ENCODE data around the gene TXNDC5. TPM values are rescaled to one million over a fixed set of nuclear protein-coding genes. Genes with fewer than 3 reads are reported as not detected.

Gene TXNDC5
- total RNA-seq, 1 donor from 2014 or later, result 42.0 TPM

DNA sequence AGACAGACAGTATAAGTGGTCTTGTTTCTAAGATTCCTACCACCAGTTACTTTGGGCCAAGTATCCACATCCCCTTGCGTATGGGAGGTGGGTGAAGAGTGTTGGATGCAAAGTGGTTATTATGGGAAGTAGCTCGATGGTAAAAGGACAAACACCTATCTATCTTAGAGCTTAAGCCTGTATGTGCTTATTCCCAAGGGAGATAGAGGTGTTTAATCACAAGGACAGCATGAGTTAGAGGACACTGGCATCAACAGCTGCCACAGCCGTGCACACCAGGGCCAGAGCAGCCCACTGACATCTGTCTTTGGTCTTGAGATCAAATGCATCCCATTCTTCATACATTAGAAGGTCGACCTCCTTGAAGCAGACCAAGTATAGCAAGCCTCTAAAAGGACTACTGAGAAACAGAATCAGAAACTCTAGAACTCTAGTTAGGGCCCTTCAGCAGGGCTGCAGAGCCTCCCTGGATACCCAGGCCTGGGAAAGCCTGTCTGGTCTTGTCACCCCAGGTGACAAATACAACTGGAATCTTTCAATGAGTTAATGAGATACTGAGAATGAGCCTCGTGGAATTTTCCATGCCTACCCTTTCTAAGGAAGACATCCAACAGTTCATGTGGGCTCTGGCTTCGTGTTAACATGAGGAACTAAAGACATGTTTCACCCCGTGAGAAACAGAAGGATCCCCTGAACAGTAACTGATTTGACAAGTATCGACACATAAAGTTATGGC lies 28.7 kb downstream of the TXNDC5 start:
- intact Hi-C loops (cut with DNase I), result no loop called here
- DNase-seq (ENCODE audit: missing footprints) (no peak), ATAC-seq (no peak)

- no peak for DNase-seq (ENCODE audit: missing footprints)
- intact Hi-C loops (cut with DNase I), result no loop called here
- ATAC-seq, result no peak
These were observed 29.9 kb downstream of the TXNDC5 start for GRCh38 chr6:7880718-7881107.

DNA sequence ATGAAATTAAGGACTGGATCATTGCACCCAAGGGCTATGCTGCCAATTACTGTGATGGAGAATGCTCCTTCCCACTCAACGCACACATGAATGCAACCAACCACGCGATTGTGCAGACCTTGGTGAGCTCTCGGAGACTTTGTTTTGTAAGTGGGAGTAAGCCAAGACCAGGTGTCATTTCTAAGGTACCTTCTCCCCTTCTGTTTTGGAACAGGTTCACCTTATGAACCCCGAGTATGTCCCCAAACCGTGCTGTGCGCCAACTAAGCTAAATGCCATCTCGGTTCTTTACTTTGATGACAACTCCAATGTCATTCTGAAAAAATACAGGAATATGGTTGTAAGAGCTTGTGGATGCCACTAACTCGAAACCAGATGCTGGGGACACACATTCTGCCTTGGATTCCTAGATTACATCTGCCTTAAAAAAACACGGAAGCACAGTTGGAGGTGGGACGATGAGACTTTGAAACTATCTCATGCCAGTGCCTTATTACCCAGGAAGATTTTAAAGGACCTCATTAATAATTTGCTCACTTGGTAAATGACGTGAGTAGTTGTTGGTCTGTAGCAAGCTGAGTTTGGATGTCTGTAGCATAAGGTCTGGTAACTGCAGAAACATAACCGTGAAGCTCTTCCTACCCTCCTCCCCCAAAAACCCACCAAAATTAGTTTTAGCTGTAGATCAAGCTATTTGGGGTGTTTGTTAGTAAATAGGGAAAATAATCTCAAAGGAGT lies 30.4 kb downstream of the TXNDC5 start:
- DNase-seq (ENCODE audit: missing footprints) (no peak), ATAC-seq (no peak)
- intact Hi-C loops (cut with DNase I), result no loop called here

GRCh38 chr6:7879579-7879978 lies 31.0 kb downstream of the TXNDC5 start:
- ATAC-seq (no peak), DNase-seq (ENCODE audit: missing footprints) (no peak)
- intact Hi-C loops (cut with DNase I), result no loop called here

DNA sequence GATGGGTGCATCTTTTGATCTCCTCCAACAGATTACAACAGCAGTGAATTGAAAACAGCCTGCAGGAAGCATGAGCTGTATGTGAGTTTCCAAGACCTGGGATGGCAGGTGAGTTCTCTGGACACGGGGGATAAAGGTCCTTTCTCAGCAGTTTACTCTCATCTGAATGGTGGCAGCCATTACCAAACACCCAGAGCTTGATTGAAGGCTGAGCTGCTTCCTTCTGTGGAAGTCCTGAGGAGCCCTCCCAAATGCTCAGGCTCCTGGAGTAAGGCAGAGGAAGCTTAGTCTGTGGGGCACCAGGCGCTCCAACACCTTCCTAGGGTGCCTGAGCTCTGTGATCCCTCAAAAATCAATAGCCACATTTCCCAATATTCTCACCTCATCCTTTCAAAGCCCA lies 31.5 kb downstream of the TXNDC5 start:
- no peak for ATAC-seq
- no peak for DNase-seq (ENCODE audit: missing footprints)
- intact Hi-C loops (cut with DNase I), result no loop called here

DNA sequence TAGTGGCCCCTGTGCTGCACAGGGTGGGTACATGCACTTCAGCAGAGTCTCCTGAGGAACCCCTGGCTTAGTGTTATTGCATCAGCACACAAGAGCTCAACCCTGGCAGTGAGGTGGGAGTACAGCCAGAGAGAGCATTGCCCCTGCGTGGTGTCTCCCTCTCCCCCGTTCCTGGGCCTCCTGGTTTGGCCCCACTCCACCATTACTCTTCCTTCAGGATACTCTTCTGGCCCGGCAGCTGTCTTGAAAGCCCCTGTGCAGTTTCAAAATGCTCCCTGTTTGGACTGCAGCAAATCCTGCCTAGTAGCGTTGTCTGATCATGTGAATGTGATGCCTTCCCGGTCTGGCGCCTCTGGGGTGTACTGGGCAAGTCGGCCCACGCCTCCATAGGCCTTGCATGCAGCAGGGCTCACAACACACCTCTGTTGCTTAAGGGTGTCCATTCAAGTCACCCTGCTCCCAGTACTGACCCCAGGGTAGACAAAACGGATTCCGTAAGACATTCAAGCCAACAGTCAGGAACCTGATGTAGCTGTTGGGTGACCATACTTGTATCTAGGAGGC lies 32.1 kb downstream of the TXNDC5 start:
- intact Hi-C loops (cut with DNase I), result no loop called here
- no peak for ATAC-seq

GRCh38 chr6:7868926-7869325 lies 41.7 kb downstream of the TXNDC5 start:
- intact Hi-C loops (cut with DNase I), result no loop called here
- DNase-seq (ENCODE audit: missing footprints), result no peak
- ATAC-seq, result peak; percentile 13

More for the DNA sequence above, 32.1 kb downstream of the TXNDC5 start:
- no peak for DNase-seq (ENCODE audit: missing footprints)

- DNase-seq (ENCODE audit: missing footprints) (no peak), ATAC-seq (no peak)
- intact Hi-C loops (cut with DNase I), result no loop called here
These were observed 44.1 kb downstream of the TXNDC5 start for GRCh38 chr6:7866526-7866925.

DNA sequence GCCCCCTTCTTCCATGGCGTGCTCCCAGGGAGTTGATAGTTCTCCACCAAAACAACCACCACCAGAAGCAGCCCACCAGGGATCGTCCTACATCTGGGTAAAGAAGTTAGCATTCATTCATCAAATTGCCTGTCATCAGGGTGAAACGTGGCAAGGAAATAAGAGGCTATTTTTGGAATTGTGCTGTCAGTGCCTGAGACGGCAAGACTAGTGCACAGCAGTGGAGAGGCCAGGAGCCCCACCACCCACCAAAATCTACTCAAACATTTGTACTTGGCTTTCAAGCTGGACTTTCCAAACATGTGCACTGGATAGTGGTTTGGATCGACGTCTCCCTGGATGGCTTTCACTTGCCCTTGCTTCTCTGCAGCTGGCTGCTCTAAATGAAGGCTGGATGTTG lies 44.8 kb downstream of the TXNDC5 start:
- DNase-seq (ENCODE audit: missing footprints), result no peak
- intact Hi-C loops (cut with DNase I), result no loop called here
- peak; percentile 30 for ATAC-seq

- ATAC-seq (no peak), DNase-seq (ENCODE audit: missing footprints) (no peak)
- intact Hi-C loops (cut with DNase I), result no loop called here
These were observed 51.0 kb downstream of the TXNDC5 start for GRCh38 chr6:7859591-7859990.

GRCh38 chr6:7851780-7852179 lies 58.8 kb downstream of the TXNDC5 start:
- intact Hi-C loops (cut with DNase I), result no loop called here
- ATAC-seq (no peak), DNase-seq (ENCODE audit: missing footprints) (no peak)

DNA sequence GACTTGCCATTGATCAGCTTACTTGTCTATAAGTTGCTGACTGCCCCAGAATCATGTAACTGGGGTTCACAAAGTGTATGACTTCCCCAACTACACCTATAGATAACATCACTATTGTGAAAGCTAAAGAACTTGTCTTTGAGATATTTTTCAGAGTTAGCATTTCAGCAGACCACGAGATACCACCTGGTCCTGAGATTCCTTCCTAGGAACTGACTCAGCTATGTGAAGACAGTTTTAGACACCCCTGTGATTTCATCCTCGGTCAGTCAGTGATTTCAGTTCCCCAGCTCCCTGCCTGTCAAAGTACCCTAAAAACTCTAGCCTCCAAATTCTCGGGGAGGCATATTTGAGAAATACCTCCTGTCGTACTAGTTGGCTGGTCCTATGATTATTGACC lies 62.4 kb downstream of the TXNDC5 start:
- ATAC-seq, result no peak
- intact Hi-C loops (cut with DNase I), result no loop called here
- no peak for DNase-seq (ENCODE audit: missing footprints)

DNA sequence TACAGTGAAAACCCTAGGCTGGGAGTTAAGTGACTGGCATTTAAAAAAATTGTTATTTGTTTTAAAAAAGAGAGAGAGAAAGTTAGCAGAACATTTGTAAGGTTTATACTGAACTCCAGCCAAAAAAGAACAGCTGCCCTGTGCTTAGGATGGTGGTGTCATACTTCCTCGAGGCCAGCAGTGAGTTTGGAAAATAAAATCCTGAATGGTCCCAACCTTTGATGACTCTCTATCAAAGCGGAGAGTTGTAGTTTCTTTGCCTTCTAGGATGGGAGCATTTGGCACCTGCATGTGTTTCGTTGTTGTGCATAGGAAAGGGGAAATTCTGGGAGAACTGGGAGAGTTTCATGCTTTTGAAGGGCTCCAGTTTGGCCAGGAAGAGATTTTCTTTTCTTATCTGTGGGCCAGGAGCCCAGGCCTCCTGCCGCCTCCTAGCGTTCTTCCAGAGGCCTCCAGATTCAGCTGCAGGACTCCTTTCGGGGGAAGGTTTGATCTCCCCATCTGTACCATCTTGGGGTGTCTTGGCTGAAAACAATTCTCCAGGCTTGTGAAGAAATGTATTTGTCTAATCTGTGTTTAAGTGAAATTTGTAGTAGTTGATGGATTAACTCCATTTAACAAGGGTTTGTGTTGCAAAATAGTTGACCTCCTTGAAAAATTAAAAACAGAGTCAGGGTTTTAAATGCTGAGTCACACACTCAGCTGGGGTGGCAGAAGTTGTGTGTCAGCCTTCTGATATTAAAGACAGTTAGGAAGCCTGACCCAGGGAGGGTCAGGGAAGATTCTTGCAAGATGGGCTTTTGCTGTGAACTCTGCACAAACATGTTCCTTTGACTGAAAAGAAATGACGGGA lies 63.4 kb downstream of the TXNDC5 start:
- DNase-seq (ENCODE audit: missing footprints) (no peak), ATAC-seq (peak; percentile 80)
- intact Hi-C loops (cut with DNase I), result no loop called here

DNA sequence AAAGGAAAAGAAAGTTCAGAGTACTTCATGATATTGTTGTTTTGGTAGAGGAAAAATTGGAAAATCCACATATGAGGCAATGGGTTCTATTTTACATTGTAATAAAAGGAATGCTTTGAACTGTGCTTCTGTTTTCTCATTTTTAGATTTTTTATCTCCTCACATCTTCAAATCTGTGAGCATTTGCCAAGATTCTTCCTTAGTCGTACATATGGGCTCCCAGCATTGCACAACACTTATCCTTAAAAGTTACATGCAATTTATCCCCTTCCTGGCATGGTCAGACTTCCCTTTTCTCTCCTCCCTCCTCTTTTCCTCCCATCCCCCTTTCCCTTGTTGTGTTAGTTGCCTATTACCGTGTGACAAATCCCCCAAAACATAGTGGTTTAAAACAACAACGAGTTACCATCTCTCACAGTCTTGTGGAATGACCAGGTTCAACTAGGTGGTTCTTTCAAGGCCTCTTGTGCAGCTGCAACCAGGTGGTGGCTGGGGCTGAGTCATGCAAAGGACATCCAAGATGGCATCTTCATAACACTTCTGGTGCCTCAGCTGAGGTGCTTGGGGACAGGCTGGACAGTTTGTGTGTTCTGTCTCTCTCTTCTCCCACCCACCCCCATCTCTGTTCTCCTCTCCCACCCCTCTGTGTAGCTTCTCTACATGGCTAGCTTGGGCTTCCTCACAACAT lies 68.7 kb downstream of the TXNDC5 start:
- DNase-seq (ENCODE audit: missing footprints) (no peak), ATAC-seq (no peak)
- intact Hi-C loops (cut with DNase I), result no loop called here

GRCh38 chr6:7836371-7837026 lies 74.1 kb downstream of the TXNDC5 start:
- DNase-seq (ENCODE audit: missing footprints) (no peak), ATAC-seq (no peak)
- intact Hi-C loops (cut with DNase I), result loop anchor here (10.0 kb wide), 1 partner anchor 112 kb away; the partner anchor contains the start of gene BMP6

GRCh38 chr6:7833751-7834070 lies 76.9 kb downstream of the TXNDC5 start:
- no peak for ATAC-seq

GRCh38 chr6:7832904-7833750 lies 77.5 kb downstream of the TXNDC5 start:
- ATAC-seq (no peak), DNase-seq (ENCODE audit: missing footprints) (no peak)
- intact Hi-C loops (cut with DNase I), result loop anchor here (10.0 kb wide), 1 partner anchor 108 kb away; the partner anchor contains the start of gene BMP6

More at GRCh38 chr6:7833751-7834070, 76.9 kb downstream of the TXNDC5 start:
- no peak for DNase-seq (ENCODE audit: missing footprints)
- intact Hi-C loops (cut with DNase I), result loop anchor here (10.0 kb wide), 1 partner anchor 109 kb away; the partner anchor contains the start of gene BMP6
